Large intestine (tissue), 3 donors: ENCODE results near the gene ETV5. TPM values are rescaled to one million over a fixed set of nuclear protein-coding genes. Genes with fewer than 3 reads are reported as not detected.
A peak's percentile ranks its signal among the peaks of the same experiment; 100 is the strongest.

Experiments used
- DNase-seq, 2 donors: peaks; one replicate each; pipeline versions ENCODE4 v3.0.0 to v3.0.0-alpha.2; 2013
- H3K27ac ChIP-seq: one replicate; pipeline ENCODE4 v1.5.1; 2013; ENCODE audit warnings: low read length
- H3K27me3 ChIP-seq: 2 replicates; pipeline ENCODE4 v1.6.1; 2013; ENCODE audit warnings: low read length; ENCODE audit not compliant: control insufficient read depth, insufficient read depth
- H3K36me3 ChIP-seq: 2 replicates; pipeline ENCODE4 v1.6.1; 2013; ENCODE audit warnings: low read length; ENCODE audit not compliant: control insufficient read depth, insufficient read depth
- H3K4me1 ChIP-seq: one replicate; pipeline ENCODE4 v1.6.1; 2013; ENCODE audit warnings: low read length; ENCODE audit not compliant: control insufficient read depth, insufficient read depth
- H3K4me3 ChIP-seq: one replicate; pipeline ENCODE4 v1.5.1; 2013; ENCODE audit warnings: low read length
- H3K9me3 ChIP-seq: one replicate; pipeline ENCODE4 v1.6.1; 2013; ENCODE audit warnings: mild to moderate bottlenecking, low read depth, low read length, moderate library complexity; ENCODE audit not compliant: control insufficient read depth
- WGBS: methylation state at CpG from one replicate; pipeline ENCODE4 v1.1.5; 2013; ENCODE audit warnings: low lambda C conversion rate; ENCODE audit not compliant: insufficient coverage; 5-methylcytosine and 5-hydroxymethylcytosine counted together
- polyA plus RNA-seq: library from polyadenylated mRNA; unstranded; fragments of 120-200 nt; gene quantifications from one replicate; pipeline ENCODE4 v1.2.1, GENCODE V29; 2013

ETV5 gene
- polyA plus RNA-seq, 1 donor: 5.8 TPM

GRCh38 chr3:186109897-186110803 is 1.3 kb upstream of the ETV5 start:
- DNase-seq: peak in 1 of 2 donors; percentile 54
- H3K27me3 ChIP-seq: peaks cover 28% of the 10 kb centered on the region
- H3K4me1 ChIP-seq: peaks cover 15% of the 10 kb centered on the region
- peak overlapping the region; percentile 54 for H3K4me3 ChIP-seq
- peak overlapping the region; percentile 45 for H3K27ac ChIP-seq
- H3K36me3 ChIP-seq: no peaks in the 10 kb centered on the region
- 0% methylated on average over 2 of the region's 35 CpGs for WGBS
- no peaks in the 10 kb centered on the region for H3K9me3 ChIP-seq

GRCh38 chr3:186108106-186108940 is 566 bp downstream of the ETV5 start:
- H3K27ac ChIP-seq: no peak overlapping the region
- no peaks in the 10 kb centered on the region for H3K36me3 ChIP-seq
- H3K4me3 ChIP-seq: peak overlapping the region; percentile 45
- peaks cover 26% of the 10 kb centered on the region for H3K27me3 ChIP-seq
- no peaks in the 10 kb centered on the region for H3K9me3 ChIP-seq
- no CpG with 5 or more reads among the region's 69 CpGs for WGBS
- DNase-seq: peak; percentile 24 to 53
- peaks cover 15% of the 10 kb centered on the region for H3K4me1 ChIP-seq

- no peaks in the 10 kb centered on the region for H3K9me3 ChIP-seq
- H3K36me3 ChIP-seq: no peaks in the 10 kb centered on the region
- peak; percentile 20 to 64 for DNase-seq
- H3K27me3 ChIP-seq: peaks cover 26% of the 10 kb centered on the region
- peak overlapping the region; percentile 45 for H3K4me3 ChIP-seq
- peaks cover 15% of the 10 kb centered on the region for H3K4me1 ChIP-seq
- WGBS: 0% methylated on average over 5 of the region's 45 CpGs
- no peak overlapping the region for H3K27ac ChIP-seq
These were observed 1.4 kb downstream of the ETV5 start for GRCh38 chr3:186107215-186108105.

- peaks cover 7% of the 10 kb centered on the region for H3K4me1 ChIP-seq
- no peak overlapping the region for H3K27ac ChIP-seq
- H3K27me3 ChIP-seq: peaks cover 13% of the 10 kb centered on the region
- no peaks in the 10 kb centered on the region for H3K36me3 ChIP-seq
- no peaks in the 10 kb centered on the region for H3K9me3 ChIP-seq
- H3K4me3 ChIP-seq: no peak overlapping the region
- no CpG with 5 or more reads among the region's 6 CpGs for whole genome bisulfite sequencing
- no peak for DNase-seq
These were observed 3.3 kb downstream of the ETV5 start for GRCh38 chr3:186105543-186105942.

- no peak for DNase-seq
- peaks cover 5% of the 10 kb centered on the region for H3K4me1 ChIP-seq
- H3K4me3 ChIP-seq: no peak overlapping the region
- no peak overlapping the region for H3K27ac ChIP-seq
- H3K27me3 ChIP-seq: peaks cover 11% of the 10 kb centered on the region
- H3K9me3 ChIP-seq: no peaks in the 10 kb centered on the region
- H3K36me3 ChIP-seq: no peaks in the 10 kb centered on the region
- WGBS: no CpG with 5 or more reads among the region's 4 CpGs
These were observed 6.2 kb downstream of the ETV5 start for GRCh38 chr3:186102687-186103086.

GRCh38 chr3:186100398-186100797 is 8.5 kb downstream of the ETV5 start:
- Histone ChIP-seq H3K36me3 (no peaks in the 10 kb centered on the region), H3K27me3 (no peaks in the 10 kb centered on the region), H3K9me3 (no peaks in the 10 kb centered on the region), H3K4me1 (peaks cover 22% of the 10 kb centered on the region), H3K4me3 (no peak overlapping the region), H3K27ac (no peak overlapping the region)
- no peak for DNase-seq
- no CpG with 5 or more reads among the region's 3 CpGs for WGBS

GRCh38 chr3:186099178-186099577 is 9.7 kb downstream of the ETV5 start:
- Histone ChIP-seq H3K9me3 (no peaks in the 10 kb centered on the region), H3K27me3 (no peaks in the 10 kb centered on the region), H3K27ac (no peak overlapping the region), H3K4me3 (no peak overlapping the region), H3K4me1 (peaks cover 26% of the 10 kb centered on the region), H3K36me3 (no peaks in the 10 kb centered on the region)
- no peak for DNase-seq
- no CpG with 5 or more reads among the region's 5 CpGs for WGBS

GRCh38 chr3:186098740-186099139 is 10.1 kb downstream of the ETV5 start:
- no peak for DNase-seq
- no peaks in the 10 kb centered on the region for H3K9me3 ChIP-seq
- H3K27ac ChIP-seq: no peak overlapping the region
- no peaks in the 10 kb centered on the region for H3K36me3 ChIP-seq
- H3K4me1 ChIP-seq: peaks cover 26% of the 10 kb centered on the region
- WGBS: no CpG with 5 or more reads among the region's 3 CpGs
- no peaks in the 10 kb centered on the region for H3K27me3 ChIP-seq
- H3K4me3 ChIP-seq: no peak overlapping the region

GRCh38 chr3:186097663-186098451 is 11.0 kb downstream of the ETV5 start:
- peak; percentile 72 to 91 for DNase-seq
- Histone ChIP-seq H3K4me3 (peak overlapping the region; percentile 39), H3K36me3 (no peaks in the 10 kb centered on the region), H3K27ac (peak overlapping the region; percentile 34), H3K27me3 (no peaks in the 10 kb centered on the region), H3K4me1 (peaks cover 26% of the 10 kb centered on the region), H3K9me3 (no peaks in the 10 kb centered on the region)
- no CpG with 5 or more reads among the region's 16 CpGs for WGBS
